SJCRH30 (cell line): ENCODE data around the gene NPBWR2. TPM values are rescaled to one million over a fixed set of nuclear protein-coding genes. Genes with fewer than 3 reads are reported as not detected.

Experiments used
- DNase-seq, 2 experiments: peaks; one replicate each; pipeline ENCODE4 v3.0.0-alpha.2; 2015 to 2020
- H3K27ac ChIP-seq: fragments of 250-450 bp; sonication (Bioruptor Pico); 2 replicates; pipeline ENCODE4 v1.5.1; 2020; ENCODE audit warnings: mild to moderate bottlenecking, moderate library complexity
- H3K27me3 ChIP-seq: fragments of 250-450 bp; sonication (Bioruptor Pico); 2 replicates; pipeline ENCODE4 v1.5.1; 2020; ENCODE audit warnings: mild to moderate bottlenecking, moderate library complexity
- H3K36me3 ChIP-seq: fragments of 250-450 bp; sonication (Bioruptor Pico); 2 replicates; pipeline ENCODE4 v1.5.1; 2020; ENCODE audit warnings: mild to moderate bottlenecking, moderate library complexity
- H3K4me1 ChIP-seq: fragments of 250-450 bp; sonication (Bioruptor Pico); 2 replicates; pipeline ENCODE4 v1.5.1; 2020; ENCODE audit warnings: mild to moderate bottlenecking, moderate library complexity
- H3K4me3 ChIP-seq: fragments of 250-450 bp; sonication (Bioruptor Pico); 2 replicates; pipeline ENCODE4 v1.5.1; 2020; ENCODE audit warnings: mild to moderate bottlenecking, moderate library complexity
- H3K9me3 ChIP-seq: fragments of 250-450 bp; sonication (Bioruptor Pico); replicated peaks from 2 replicates; pipeline ENCODE4 v1.5.1; 2020; ENCODE audit warnings: mild to moderate bottlenecking, moderate library complexity
- total RNA-seq: library from RNA; depleted of rRNA; stranded (reverse); fragments of >200 nt; shearing (Covaris generic); gene quantifications from 2 replicates; pipeline ENCODE4 v1.2.3, GENCODE V29; 2014

NPBWR2 gene
- total RNA-seq, 1 experiment from 2014 or later = not detected

- H3K27me3 ChIP-seq = 0 out of 2 replicates have a peak, but pooled peaks cover 4% of the 10 kb centered on the region
- no peak overlapping the region for H3K4me3 ChIP-seq
- no peak overlapping the region for H3K27ac ChIP-seq
- H3K9me3 ChIP-seq = peaks cover 12% of the 10 kb centered on the region; the same call in 1 of the 2 replicates
- DNase-seq = no peak
- no peaks in the 10 kb centered on the region for H3K36me3 ChIP-seq
- no peaks in the 10 kb centered on the region for H3K4me1 ChIP-seq
These were observed 41.2 kb upstream of the NPBWR2 start for GRCh38 chr20:64148581-64148980.

- peaks cover 12% of the 10 kb centered on the region; the same call in 1 of the 2 replicates for H3K9me3 ChIP-seq
- no peak overlapping the region for H3K27ac ChIP-seq
- no peak overlapping the region for H3K4me3 ChIP-seq
- no peaks in the 10 kb centered on the region for H3K4me1 ChIP-seq
- H3K27me3 ChIP-seq = peaks cover 6% of the 10 kb centered on the region; the same call in 1 of the 2 replicates
- H3K36me3 ChIP-seq = no peaks in the 10 kb centered on the region
- no peak for DNase-seq
These were observed 39.6 kb upstream of the NPBWR2 start for GRCh38 chr20:64146936-64147477.

GRCh38 chr20:64146301-64146935 is 39.1 kb upstream of the NPBWR2 start:
- no peak overlapping the region for H3K27ac ChIP-seq
- DNase-seq = no peak
- H3K27me3 ChIP-seq = peaks cover 7% of the 10 kb centered on the region; the same call in 1 of the 2 replicates
- no peak overlapping the region for H3K4me3 ChIP-seq
- H3K9me3 ChIP-seq = peaks cover 12% of the 10 kb centered on the region; the same call in 1 of the 2 replicates
- no peaks in the 10 kb centered on the region for H3K36me3 ChIP-seq
- no peaks in the 10 kb centered on the region for H3K4me1 ChIP-seq

GRCh38 chr20:64145458-64146300 is 38.3 kb upstream of the NPBWR2 start:
- Histone ChIP-seq H3K36me3 (no peaks in the 10 kb centered on the region), H3K27ac (no peak overlapping the region)

GRCh38 chr20:64144144-64144912 is 37.0 kb upstream of the NPBWR2 start:
- no peak for DNase-seq

More at GRCh38 chr20:64145458-64146300, 38.3 kb upstream of the NPBWR2 start:
- peak; percentile 18 to 23 for DNase-seq
- Histone ChIP-seq H3K4me3 (no peak overlapping the region), H3K9me3 (peaks cover 12% of the 10 kb centered on the region; the same call in 1 of the 2 replicates), H3K4me1 (no peaks in the 10 kb centered on the region), H3K27me3 (peaks cover 14% of the 10 kb centered on the region)

GRCh38 chr20:64143018-64143801 is 35.8 kb upstream of the NPBWR2 start:
- Histone ChIP-seq H3K4me3 (no peak overlapping the region), H3K36me3 (no peaks in the 10 kb centered on the region), H3K27me3 (peaks cover 27% of the 10 kb centered on the region), H3K27ac (no peak overlapping the region), H3K4me1 (no peaks in the 10 kb centered on the region), H3K9me3 (peaks cover 12% of the 10 kb centered on the region; the same call in 1 of the 2 replicates)
- DNase-seq = no peak

More at GRCh38 chr20:64144144-64144912, 37.0 kb upstream of the NPBWR2 start:
- Histone ChIP-seq H3K27ac (no peak overlapping the region), H3K27me3 (peaks cover 28% of the 10 kb centered on the region), H3K9me3 (peaks cover 12% of the 10 kb centered on the region; the same call in 1 of the 2 replicates), H3K4me3 (no peak overlapping the region), H3K36me3 (no peaks in the 10 kb centered on the region), H3K4me1 (no peaks in the 10 kb centered on the region)

GRCh38 chr20:64142590-64142989 is 35.2 kb upstream of the NPBWR2 start:
- Histone ChIP-seq H3K36me3 (no peaks in the 10 kb centered on the region), H3K4me3 (no peak overlapping the region), H3K4me1 (no peaks in the 10 kb centered on the region), H3K9me3 (peaks cover 12% of the 10 kb centered on the region; the same call in 1 of the 2 replicates), H3K27me3 (peaks cover 29% of the 10 kb centered on the region), H3K27ac (no peak overlapping the region)
- DNase-seq = no peak

- Histone ChIP-seq H3K9me3 (peaks cover 12% of the 10 kb centered on the region; the same call in 1 of the 2 replicates), H3K27ac (no peak overlapping the region), H3K36me3 (no peaks in the 10 kb centered on the region), H3K27me3 (peaks cover 34% of the 10 kb centered on the region), H3K4me3 (no peak overlapping the region), H3K4me1 (no peaks in the 10 kb centered on the region)
- no peak for DNase-seq
These were observed 33.6 kb upstream of the NPBWR2 start for GRCh38 chr20:64140956-64141355.

- Histone ChIP-seq H3K4me3 (no peak overlapping the region), H3K9me3 (peaks cover 7% of the 10 kb centered on the region; the same call in 1 of the 2 replicates), H3K27ac (no peak overlapping the region), H3K27me3 (peaks cover 34% of the 10 kb centered on the region), H3K36me3 (no peaks in the 10 kb centered on the region), H3K4me1 (no peaks in the 10 kb centered on the region)
- no peak for DNase-seq
These were observed 32.9 kb upstream of the NPBWR2 start for GRCh38 chr20:64140061-64140931.

- Histone ChIP-seq H3K4me1 (no peaks in the 10 kb centered on the region), H3K4me3 (no peak overlapping the region), H3K9me3 (0 out of 2 replicates have a peak, but pooled peaks cover 2% of the 10 kb centered on the region), H3K27me3 (peaks cover 34% of the 10 kb centered on the region), H3K27ac (no peak overlapping the region), H3K36me3 (no peaks in the 10 kb centered on the region)
- no peak for DNase-seq
These were observed 32.1 kb upstream of the NPBWR2 start for GRCh38 chr20:64139199-64140060.

GRCh38 chr20:64138276-64138815 is 31.0 kb upstream of the NPBWR2 start:
- H3K36me3 ChIP-seq = no peaks in the 10 kb centered on the region
- no peaks in the 10 kb centered on the region for H3K9me3 ChIP-seq
- H3K27me3 ChIP-seq = peaks cover 34% of the 10 kb centered on the region
- no peak for DNase-seq
- no peak overlapping the region for H3K4me3 ChIP-seq
- H3K4me1 ChIP-seq = no peaks in the 10 kb centered on the region
- no peak overlapping the region for H3K27ac ChIP-seq

- Histone ChIP-seq H3K4me3 (no peak overlapping the region), H3K36me3 (no peaks in the 10 kb centered on the region), H3K27me3 (peaks cover 31% of the 10 kb centered on the region), H3K27ac (no peak overlapping the region), H3K9me3 (no peaks in the 10 kb centered on the region), H3K4me1 (no peaks in the 10 kb centered on the region)
- DNase-seq = peak in 1 of 2 experiments; percentile 2
These were observed 30.2 kb upstream of the NPBWR2 start for GRCh38 chr20:64137598-64138031.
